ENCODE results near the gene KIF25. TPM values are rescaled to one million over a fixed set of nuclear protein-coding genes. Genes with fewer than 3 reads are reported as not detected.

KIF25 gene
- total RNA-seq, 4 donors from 2014 or later: 0.17 TPM; not detected in 3

DNA sequence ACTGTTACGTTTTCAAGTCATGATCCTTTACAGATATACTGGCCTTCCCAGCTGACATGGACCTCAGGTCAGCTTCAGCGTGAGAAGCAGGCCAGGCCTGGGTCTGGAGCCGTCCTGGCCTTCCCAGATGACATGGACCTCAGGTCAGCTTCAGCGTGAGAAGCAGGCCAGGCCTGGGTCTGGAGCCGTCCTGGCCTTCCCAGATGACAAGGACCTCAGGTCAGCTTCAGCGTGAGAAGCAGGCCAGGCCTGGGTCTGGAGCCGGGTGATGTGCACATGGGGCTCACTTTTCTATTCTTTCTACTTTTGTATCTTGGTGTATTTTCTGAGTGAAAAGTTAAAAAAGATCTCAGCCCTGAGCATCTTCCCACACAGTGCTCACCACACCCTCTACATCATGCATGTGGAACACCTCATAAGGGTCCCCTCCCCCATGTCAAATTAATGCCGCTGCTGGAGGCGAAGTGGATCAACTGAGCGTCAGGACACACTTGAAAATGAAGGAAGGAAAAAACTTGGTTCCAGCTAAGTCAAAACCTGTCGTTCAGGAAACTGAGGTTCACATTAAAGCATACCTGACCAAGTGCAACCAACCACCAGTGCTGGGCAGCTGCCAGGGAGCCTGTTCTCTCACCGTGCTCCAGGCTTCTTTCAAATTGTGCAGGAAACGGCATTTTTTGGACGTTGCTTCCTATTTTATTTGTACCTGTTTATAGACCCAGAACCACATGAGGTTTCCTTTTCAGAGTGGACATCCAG lies 32.2 kb downstream of the KIF25 start:
- Histone ChIP-seq H3K4me3 (no peak overlapping the region), H3K27me3 (peaks cover 0 to 15% (median 0%) of the 10 kb centered on the region in 4 donors), H3K27ac (replicated peaks in 1 of 4) (no peak overlapping the region), H3K9me3 (no peaks in the 10 kb centered on the region), H3K4me1 (peaks cover 0 to 15% (median 6%) of the 10 kb centered on the region in 4 donors), H3K36me3 (no peaks in the 10 kb centered on the region)
- TF ChIP-seq, protein P1, sequence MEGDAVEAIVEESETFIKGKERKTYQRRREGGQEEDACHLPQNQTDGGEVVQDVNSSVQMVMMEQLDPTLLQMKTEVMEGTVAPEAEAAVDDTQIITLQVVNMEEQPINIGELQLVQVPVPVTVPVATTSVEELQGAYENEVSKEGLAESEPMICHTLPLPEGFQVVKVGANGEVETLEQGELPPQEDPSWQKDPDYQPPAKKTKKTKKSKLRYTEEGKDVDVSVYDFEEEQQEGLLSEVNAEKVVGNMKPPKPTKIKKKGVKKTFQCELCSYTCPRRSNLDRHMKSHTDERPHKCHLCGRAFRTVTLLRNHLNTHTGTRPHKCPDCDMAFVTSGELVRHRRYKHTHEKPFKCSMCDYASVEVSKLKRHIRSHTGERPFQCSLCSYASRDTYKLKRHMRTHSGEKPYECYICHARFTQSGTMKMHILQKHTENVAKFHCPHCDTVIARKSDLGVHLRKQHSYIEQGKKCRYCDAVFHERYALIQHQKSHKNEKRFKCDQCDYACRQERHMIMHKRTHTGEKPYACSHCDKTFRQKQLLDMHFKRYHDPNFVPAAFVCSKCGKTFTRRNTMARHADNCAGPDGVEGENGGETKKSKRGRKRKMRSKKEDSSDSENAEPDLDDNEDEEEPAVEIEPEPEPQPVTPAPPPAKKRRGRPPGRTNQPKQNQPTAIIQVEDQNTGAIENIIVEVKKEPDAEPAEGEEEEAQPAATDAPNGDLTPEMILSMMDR (IDR thresholded peaks at IDR 0.05): no peak
- no peak for TF ChIP-seq EP300 (IDR thresholded peaks at IDR 0.05)
- TF ChIP-seq POLR2AphosphoS5 (IDR thresholded peaks at IDR 0.05): no peak
- WGBS: 85% methylated on average over 14 of the region's 14 CpGs
- intact Hi-C loops (cut with DNase I): no loop called here
- peak; percentile 80 for DNase-seq (ENCODE audit: extremely low spot score)

DNA sequence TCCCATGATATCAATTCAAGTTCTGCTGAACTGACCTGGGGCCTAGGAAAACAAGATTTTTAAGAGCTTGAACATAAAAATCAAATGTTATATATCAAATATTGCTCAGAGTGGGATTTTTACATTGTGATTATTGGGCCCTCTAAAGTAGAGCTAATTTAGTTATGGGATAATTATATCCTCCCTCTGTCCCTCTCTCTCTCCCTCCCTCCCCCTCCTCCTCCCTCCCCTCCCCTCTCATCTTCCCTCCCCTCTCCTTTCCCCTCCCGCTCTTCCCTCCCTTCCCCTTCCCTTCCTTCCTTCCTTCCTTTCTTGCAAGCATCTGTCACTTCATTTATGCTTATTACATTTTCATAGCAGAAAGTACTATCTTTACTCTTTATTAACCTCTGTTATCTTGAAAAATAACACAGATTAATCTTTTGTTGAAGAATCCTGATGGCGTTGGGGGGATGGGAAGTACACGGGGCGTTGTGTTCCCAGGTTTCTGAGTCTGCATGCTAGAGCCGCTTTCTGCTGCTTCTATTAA lies 32.8 kb downstream of the KIF25 start:
- no peaks in the 10 kb centered on the region for H3K9me3 ChIP-seq
- H3K4me3 ChIP-seq: no peak overlapping the region
- peaks cover 0 to 8% (median 0%) of the 10 kb centered on the region in 4 donors for H3K27me3 ChIP-seq
- H3K27ac ChIP-seq (replicated peaks in 1 of 4): no peak overlapping the region
- 71% methylated on average over 5 of the region's 5 CpGs for WGBS
- peaks cover 4 to 15% (median 9%) of the 10 kb centered on the region in 4 donors for H3K4me1 ChIP-seq
- H3K36me3 ChIP-seq: no peaks in the 10 kb centered on the region
- TF ChIP-seq, protein P1 (IDR thresholded peaks at IDR 0.05): no peak
- TF ChIP-seq POLR2A (IDR thresholded peaks at IDR 0.05; ENCODE audit: low read depth) (no peak), EP300 (IDR thresholded peaks at IDR 0.05) (no peak), POLR2AphosphoS5 (IDR thresholded peaks at IDR 0.05) (no peak)
- intact Hi-C loops (cut with DNase I): no loop called here
- DNase-seq (ENCODE audit: extremely low spot score): no peak

DNA sequence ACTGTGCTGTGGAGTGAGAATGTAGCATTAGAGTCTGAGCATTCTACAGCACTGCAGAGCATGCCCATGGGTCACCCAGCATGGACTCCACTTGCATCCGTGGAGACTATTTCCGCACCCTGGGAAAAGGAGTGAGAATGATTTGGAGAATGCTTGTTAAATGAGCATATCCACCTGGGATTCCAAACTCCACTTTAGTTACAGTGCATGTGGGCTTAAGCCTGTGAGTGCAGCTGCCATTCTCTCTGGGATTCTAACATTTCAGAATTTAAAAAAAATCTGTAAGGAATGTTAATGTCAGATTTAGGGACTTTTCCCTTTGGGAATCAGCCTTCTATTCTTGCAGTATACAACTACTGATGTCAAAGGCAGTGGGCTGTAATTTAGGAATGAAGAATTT lies 33.4 kb downstream of the KIF25 start:
- H3K4me1 ChIP-seq: peaks cover 9 to 21% (median 14%) of the 10 kb centered on the region in 4 donors
- H3K27me3 ChIP-seq: peaks cover 0 to 2% (median 0%) of the 10 kb centered on the region in 4 donors
- intact Hi-C loops (cut with DNase I): no loop called here
- H3K27ac ChIP-seq (replicated peaks in 1 of 4): no peak overlapping the region
- 43% methylated on average over 2 of the region's 2 CpGs for WGBS
- no peaks in the 10 kb centered on the region for H3K36me3 ChIP-seq
- no peaks in the 10 kb centered on the region for H3K9me3 ChIP-seq
- no peak overlapping the region for H3K4me3 ChIP-seq
- DNase-seq (ENCODE audit: extremely low spot score): no peak
- TF ChIP-seq EP300 (IDR thresholded peaks at IDR 0.05) (no peak), POLR2AphosphoS5 (IDR thresholded peaks at IDR 0.05) (no peak), POLR2A (IDR thresholded peaks at IDR 0.05; ENCODE audit: low read depth) (no peak)
- TF ChIP-seq, protein P1 (IDR thresholded peaks at IDR 0.05): no peak

DNA sequence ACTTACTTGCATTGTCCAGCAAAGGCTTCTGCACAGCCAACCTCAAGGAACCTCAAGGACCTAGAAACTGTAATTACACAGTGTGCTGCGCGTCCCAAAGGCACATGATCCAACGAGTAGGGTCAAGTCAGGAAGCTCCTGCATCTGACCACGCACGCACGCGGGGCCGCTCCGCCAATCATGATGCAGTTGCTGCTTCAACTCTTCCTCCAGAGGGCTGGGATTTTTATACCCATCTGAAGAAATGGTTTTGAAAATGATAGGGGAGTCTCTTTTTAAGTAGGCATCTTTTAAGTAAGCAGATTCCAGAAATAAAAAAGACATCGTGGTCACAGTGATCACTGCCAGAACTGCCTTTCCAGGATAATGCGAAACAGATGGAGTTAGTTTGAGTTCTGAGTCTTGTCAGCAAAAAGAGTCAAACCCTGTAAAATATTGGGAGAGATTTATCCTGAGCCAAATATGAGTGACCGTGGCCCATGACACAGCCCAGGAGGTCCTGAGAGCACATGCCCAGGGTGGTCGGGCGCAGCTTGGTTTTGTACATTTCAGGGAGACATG lies 34.0 kb downstream of the KIF25 start:
- peak; percentile 31 for DNase-seq (ENCODE audit: extremely low spot score)
- Histone ChIP-seq H3K4me3 (no peak overlapping the region), H3K4me1 (peaks cover 15 to 26% (median 18%) of the 10 kb centered on the region in 4 donors), H3K9me3 (no peaks in the 10 kb centered on the region), H3K36me3 (no peaks in the 10 kb centered on the region), H3K27me3 (no peaks in the 10 kb centered on the region), H3K27ac (replicated peaks in 1 of 4) (peak overlapping the region in 3 of 4 donors; percentile 0 to 54 (median 38))
- 88% methylated on average over 14 of the region's 14 CpGs for WGBS
- intact Hi-C loops (cut with DNase I): no loop called here
- TF ChIP-seq POLR2A (IDR thresholded peaks at IDR 0.05; ENCODE audit: low read depth) (no peak), EP300 (IDR thresholded peaks at IDR 0.05) (no peak), POLR2AphosphoS5 (IDR thresholded peaks at IDR 0.05) (no peak)
- TF ChIP-seq, protein P1 (IDR thresholded peaks at IDR 0.05): no peak
